ENCODE data around the gene DNAI7. TPM values are rescaled to one million over a fixed set of nuclear protein-coding genes. Genes with fewer than 3 reads are reported as not detected.

The DNAI7 gene
- total RNA-seq, 1 donor from 2014 or later = not detected

- no peak for DNase-seq
Measured at GRCh38 chr12:25100194-25101091, 94.5 kb downstream of the DNAI7 start.

- no peak for DNase-seq
Measured at GRCh38 chr12:25099010-25099409, 96.0 kb downstream of the DNAI7 start.

GRCh38 chr12:25089738-25090137, 105.2 kb downstream of the DNAI7 start:
- DNase-seq = peak; percentile 14

DNA sequence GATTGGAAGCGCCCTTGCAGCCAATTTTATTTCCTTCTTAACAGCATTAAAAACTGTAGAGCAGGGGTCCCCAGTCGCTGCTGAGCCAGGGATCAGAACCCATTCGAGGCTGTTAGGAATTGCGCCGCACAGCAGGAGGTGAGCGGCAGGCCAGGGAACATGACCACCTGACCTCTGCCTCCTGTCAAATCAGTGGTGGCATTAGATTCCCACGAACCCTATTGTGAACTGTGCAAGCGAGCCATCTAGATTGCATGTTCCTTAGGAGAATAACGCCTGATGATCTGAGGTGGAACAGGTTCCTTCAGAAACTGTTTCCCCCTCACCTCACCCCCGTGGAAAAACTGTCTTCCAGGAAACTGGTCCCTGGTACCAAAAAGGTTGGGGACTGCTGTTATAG, 107.4 kb downstream of the DNAI7 start:
- peak; percentile 52 for DNase-seq

- DNase-seq = no peak
Measured at GRCh38 chr12:25084816-25085215, 110.1 kb downstream of the DNAI7 start.

DNA sequence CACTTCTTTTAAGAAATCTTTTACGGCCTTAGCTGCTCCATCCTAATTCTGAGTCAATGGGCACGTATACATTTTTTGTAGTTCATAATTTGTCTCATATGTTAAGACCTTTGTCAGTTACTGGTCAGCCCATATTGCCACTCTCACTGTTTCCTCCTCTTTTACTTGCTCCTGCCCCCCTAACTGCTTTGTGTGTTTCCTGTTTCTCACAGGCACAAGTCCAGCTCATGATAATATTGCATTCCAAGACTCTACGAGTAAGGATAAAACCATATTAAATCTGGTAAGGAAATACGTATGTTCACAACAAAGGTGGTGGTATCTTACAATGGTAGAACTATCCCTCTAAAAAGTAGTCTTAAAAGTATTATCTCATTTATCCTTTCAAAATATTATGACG, 111.7 kb downstream of the DNAI7 start:
- peak; percentile 68 for DNase-seq

GRCh38 chr12:25082628-25083027, 112.3 kb downstream of the DNAI7 start:
- no peak for DNase-seq

DNA sequence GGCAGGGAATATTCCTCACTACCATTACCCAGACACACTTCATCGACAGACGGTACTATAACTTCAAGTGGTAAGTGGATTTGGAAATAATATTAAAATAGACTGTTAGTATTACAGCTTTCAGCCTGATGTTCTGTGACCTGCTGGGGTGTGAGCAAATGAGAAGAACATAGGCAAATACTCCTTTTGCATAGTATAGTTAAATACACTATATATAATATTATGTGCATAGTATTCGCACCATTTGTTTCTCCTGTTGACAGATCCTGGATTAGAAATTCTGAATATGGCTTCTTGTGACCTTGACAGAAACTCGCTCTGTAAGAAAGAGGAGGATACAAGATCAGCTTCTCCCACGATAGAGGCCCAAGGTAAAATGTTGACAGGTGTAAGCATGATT, 115.6 kb downstream of the DNAI7 start:
- DNase-seq = no peak

GRCh38 chr12:25074954-25075353, 120.0 kb downstream of the DNAI7 start:
- no peak for DNase-seq

GRCh38 chr12:25074113-25074512, 120.8 kb downstream of the DNAI7 start:
- DNase-seq = no peak

GRCh38 chr12:25072906-25073650, 121.9 kb downstream of the DNAI7 start:
- no peak for DNase-seq

GRCh38 chr12:25071366-25071765, 123.6 kb downstream of the DNAI7 start:
- DNase-seq = peak; percentile 60

DNA sequence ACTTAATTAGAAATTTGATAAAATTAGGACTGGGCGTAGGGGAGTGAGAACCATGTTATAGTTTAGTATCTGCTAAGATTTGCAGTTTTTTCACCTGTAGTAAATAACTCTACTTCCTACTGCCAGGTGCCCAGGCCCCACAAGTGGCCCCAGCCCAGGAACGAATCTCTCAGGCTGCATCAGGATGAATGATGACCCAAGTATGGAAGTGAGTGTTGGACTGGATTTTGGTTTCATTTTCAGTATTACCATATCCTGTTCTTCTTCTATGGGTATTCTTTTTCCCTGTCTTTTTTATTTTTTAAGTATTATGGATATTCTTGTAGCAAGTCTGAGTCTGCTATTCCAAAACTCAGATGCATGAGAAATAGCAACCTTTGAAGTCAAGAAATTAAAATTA, 125.7 kb downstream of the DNAI7 start:
- DNase-seq = no peak

GRCh38 chr12:25065035-25065434, 129.9 kb downstream of the DNAI7 start:
- no peak for DNase-seq

- DNase-seq = no peak
Measured at GRCh38 chr12:25063873-25064628, 130.9 kb downstream of the DNAI7 start.

DNA sequence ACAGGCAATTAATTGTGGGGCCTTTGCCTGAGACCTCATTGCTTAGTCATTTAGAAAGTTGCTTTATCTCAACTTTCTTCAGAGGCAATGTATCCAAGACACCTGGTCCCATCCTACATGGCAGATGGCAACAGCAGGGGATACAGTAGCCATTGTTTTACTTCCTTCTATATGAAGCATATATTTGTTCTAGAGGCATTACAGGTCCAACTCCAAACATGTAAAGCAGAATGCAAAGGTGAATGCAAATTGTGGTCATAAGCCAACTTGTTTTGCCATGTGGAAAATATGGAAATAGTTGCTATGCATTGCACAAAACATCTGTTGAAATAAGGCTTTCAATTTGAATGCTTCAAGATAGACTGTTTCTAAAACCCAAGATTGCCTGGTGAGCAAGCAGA, 136.3 kb downstream of the DNAI7 start:
- no peak for DNase-seq

Other genes with a start within 250 kb of the DNAI7 start
- gene BCAT1, start 246.1 kb downstream of the DNAI7 start, total RNA-seq = 103 and 166 TPM in 2 replicates
- gene ETFRF1, start 77 bp upstream of the DNAI7 start, total RNA-seq = 18.7 and 19.4 TPM in 2 replicates
- 25.7 and 41.8 TPM in 2 replicates for gene KRAS, start 55.8 kb upstream of the DNAI7 start, total RNA-seq

Data from dermis blood vessel endothelial cell (primary cell).